SJSA1 (cell line): ENCODE results near the gene RECK. TPM values are rescaled to one million over a fixed set of nuclear protein-coding genes. Genes with fewer than 3 reads are reported as not detected.
A peak's percentile ranks its signal among the peaks of the same experiment; 100 is the strongest.

Experiments
- DNase-seq, 2 experiments: peaks; one replicate each; pipeline ENCODE4 v3.0.0-alpha.2; 2015 to 2020; ENCODE audit warnings: low spot score in 2 of 2, low read depth in 1 of 2
- H3K27ac ChIP-seq: fragments of 250-450 bp; sonication (Bioruptor Pico); 2 replicates; pipeline ENCODE4 v1.5.1; 2020; ENCODE audit warnings: mild to moderate bottlenecking, moderate library complexity
- H3K27me3 ChIP-seq: fragments of 250-450 bp; sonication (Bioruptor Pico); replicated peaks from 2 replicates; pipeline ENCODE4 v1.5.1; 2020; ENCODE audit warnings: mild to moderate bottlenecking, moderate library complexity
- H3K36me3 ChIP-seq: fragments of 250-450 bp; sonication (Bioruptor Pico); 2 replicates; pipeline ENCODE4 v1.5.1; 2020; ENCODE audit warnings: mild to moderate bottlenecking
- H3K4me1 ChIP-seq: fragments of 250-450 bp; sonication (Bioruptor Pico); replicated peaks from 2 replicates; pipeline ENCODE4 v1.6.1; 2021; ENCODE audit warnings: mild to moderate bottlenecking
- H3K4me3 ChIP-seq: fragments of 250-450 bp; sonication (Bioruptor Pico); 2 replicates; pipeline ENCODE4 v1.5.1; 2020; ENCODE audit warnings: mild to moderate bottlenecking
- H3K9me3 ChIP-seq: fragments of 250-450 bp; sonication (Bioruptor Pico); replicated peaks from 2 replicates; pipeline ENCODE4 v1.5.1; 2020; ENCODE audit warnings: mild to moderate bottlenecking
- total RNA-seq: library from RNA; depleted of rRNA; stranded (reverse); fragments of >200 nt; shearing (Covaris generic); gene quantifications from 2 replicates; pipeline ENCODE4 v1.2.3, GENCODE V29; 2014

RECK gene
- total RNA-seq, 1 experiment from 2014 or later = 13.9 TPM

- H3K9me3 ChIP-seq = no peaks in the 10 kb centered on the region
- H3K27me3 ChIP-seq = no peaks in the 10 kb centered on the region
- no peak for DNase-seq
- H3K36me3 ChIP-seq = peaks cover 3% of the 10 kb centered on the region; the same call in 1 of the 2 replicates
- peak overlapping the region; percentile 81 for H3K4me3 ChIP-seq
- H3K4me1 ChIP-seq = peaks cover 26% of the 10 kb centered on the region
- H3K27ac ChIP-seq = no peak overlapping the region
Observed at GRCh38 chr9:36136894-36137391, 100.2 kb downstream of the RECK start.

- no peak for DNase-seq
- Histone ChIP-seq H3K27me3 (no peaks in the 10 kb centered on the region), H3K9me3 (no peaks in the 10 kb centered on the region), H3K36me3 (peaks cover 5% of the 10 kb centered on the region; the same call in 1 of the 2 replicates), H3K4me3 (peak overlapping the region; percentile 81), H3K27ac (no peak overlapping the region), H3K4me1 (peaks cover 26% of the 10 kb centered on the region)
Observed at GRCh38 chr9:36137392-36138004, 100.8 kb downstream of the RECK start.

- Histone ChIP-seq H3K27ac (no peak overlapping the region), H3K4me1 (peaks cover 26% of the 10 kb centered on the region), H3K4me3 (no peak overlapping the region), H3K9me3 (no peaks in the 10 kb centered on the region), H3K36me3 (peaks cover 5% of the 10 kb centered on the region; the same call in 1 of the 2 replicates), H3K27me3 (no peaks in the 10 kb centered on the region)
- DNase-seq = no peak
Observed at GRCh38 chr9:36138496-36138895, 101.8 kb downstream of the RECK start.

- no peaks in the 10 kb centered on the region for H3K9me3 ChIP-seq
- no peak overlapping the region for H3K4me3 ChIP-seq
- peaks cover 5% of the 10 kb centered on the region; the same call in 1 of the 2 replicates for H3K36me3 ChIP-seq
Observed at GRCh38 chr9:36138901-36139300, 102.2 kb downstream of the RECK start.

GRCh38 chr9:36140086-36141084 lies 103.7 kb downstream of the RECK start:
- DNase-seq = no peak
- Histone ChIP-seq H3K27me3 (no peaks in the 10 kb centered on the region), H3K4me1 (peaks cover 19% of the 10 kb centered on the region), H3K4me3 (no peak overlapping the region), H3K36me3 (peaks cover 5% of the 10 kb centered on the region; the same call in 1 of the 2 replicates), H3K27ac (no peak overlapping the region), H3K9me3 (no peaks in the 10 kb centered on the region)

More at GRCh38 chr9:36138901-36139300, 102.2 kb downstream of the RECK start:
- DNase-seq = no peak
- H3K27me3 ChIP-seq = no peaks in the 10 kb centered on the region
- no peak overlapping the region for H3K27ac ChIP-seq
- H3K4me1 ChIP-seq = peaks cover 26% of the 10 kb centered on the region

GRCh38 chr9:36141288-36141687 lies 104.6 kb downstream of the RECK start:
- no peak overlapping the region for H3K27ac ChIP-seq
- no peak overlapping the region for H3K4me3 ChIP-seq
- no peaks in the 10 kb centered on the region for H3K27me3 ChIP-seq
- H3K36me3 ChIP-seq = peaks cover 8% of the 10 kb centered on the region; the same call in 1 of the 2 replicates
- no peaks in the 10 kb centered on the region for H3K9me3 ChIP-seq
- peaks cover 11% of the 10 kb centered on the region; the same call in 1 of the 2 replicates for H3K4me1 ChIP-seq
- DNase-seq = no peak

GRCh38 chr9:36141761-36142160 lies 105.0 kb downstream of the RECK start:
- Histone ChIP-seq H3K9me3 (no peaks in the 10 kb centered on the region), H3K27ac (no peak overlapping the region), H3K36me3 (peaks cover 5% of the 10 kb centered on the region; the same call in 1 of the 2 replicates), H3K4me1 (peaks cover 11% of the 10 kb centered on the region; the same call in 1 of the 2 replicates), H3K27me3 (no peaks in the 10 kb centered on the region), H3K4me3 (no peak overlapping the region)
- no peak for DNase-seq

- Histone ChIP-seq H3K9me3 (no peaks in the 10 kb centered on the region), H3K36me3 (0 out of 2 replicates have a peak, but pooled peaks cover 5% of the 10 kb centered on the region), H3K4me1 (peaks cover 1% of the 10 kb centered on the region; the same call in 1 of the 2 replicates), H3K27ac (no peak overlapping the region), H3K4me3 (no peak overlapping the region), H3K27me3 (no peaks in the 10 kb centered on the region)
- DNase-seq = no peak
Observed at GRCh38 chr9:36142510-36143244, 106.0 kb downstream of the RECK start.

GRCh38 chr9:36143245-36143641 lies 106.5 kb downstream of the RECK start:
- no peak overlapping the region for H3K27ac ChIP-seq
- peaks cover 1% of the 10 kb centered on the region for H3K4me1 ChIP-seq
- no peak for DNase-seq
- H3K36me3 ChIP-seq = 0 out of 2 replicates have a peak, but pooled peaks cover 5% of the 10 kb centered on the region
- H3K4me3 ChIP-seq = no peak overlapping the region
- no peaks in the 10 kb centered on the region for H3K9me3 ChIP-seq
- H3K27me3 ChIP-seq = no peaks in the 10 kb centered on the region

- Histone ChIP-seq H3K4me3 (no peak overlapping the region), H3K4me1 (peaks cover 14% of the 10 kb centered on the region), H3K9me3 (no peaks in the 10 kb centered on the region), H3K27ac (no peak overlapping the region), H3K27me3 (no peaks in the 10 kb centered on the region), H3K36me3 (peaks cover 9% of the 10 kb centered on the region; the same call in 1 of the 2 replicates)
- no peak for DNase-seq
Observed at GRCh38 chr9:36144309-36145232, 107.9 kb downstream of the RECK start.

GRCh38 chr9:36145970-36146369 lies 109.3 kb downstream of the RECK start:
- Histone ChIP-seq H3K4me3 (no peak overlapping the region), H3K27ac (no peak overlapping the region), H3K9me3 (no peaks in the 10 kb centered on the region), H3K36me3 (peaks cover 9% of the 10 kb centered on the region; the same call in 1 of the 2 replicates), H3K27me3 (no peaks in the 10 kb centered on the region), H3K4me1 (peaks cover 16% of the 10 kb centered on the region)
- no peak for DNase-seq

GRCh38 chr9:36146651-36147050 lies 109.9 kb downstream of the RECK start:
- no peaks in the 10 kb centered on the region for H3K9me3 ChIP-seq
- H3K27me3 ChIP-seq = no peaks in the 10 kb centered on the region
- H3K4me1 ChIP-seq = peaks cover 21% of the 10 kb centered on the region
- H3K4me3 ChIP-seq = no peak overlapping the region
- H3K36me3 ChIP-seq = peaks cover 9% of the 10 kb centered on the region; the same call in 1 of the 2 replicates
- no peak overlapping the region for H3K27ac ChIP-seq
- DNase-seq = no peak
